Pulmonary artery endothelial cell (primary cell): ENCODE results near the gene NMRK2. TPM values are rescaled to one million over a fixed set of nuclear protein-coding genes. Genes with fewer than 3 reads are reported as not detected.
"Not testable (repeated sequence)": the region's sequence is repeated elsewhere in the genome, so short reads cannot be mapped to it uniquely, and the experiment has no call there.

ENCODE experiments used
- DNase-seq: peaks from one replicate; pipeline ENCODE4 v3.0.0-alpha.2; 2011; ENCODE audit warnings: low read depth, low spot score
- total RNA-seq: library from RNA; depleted of rRNA; stranded (reverse); fragments of >200 nt; gene quantifications from 2 replicates; pipeline ENCODE4 v1.2.3, GENCODE V29; 2014

The NMRK2 gene
- total RNA-seq = not detected in 2 replicates

GRCh38 chr19:3932931-3933810 lies at the start of gene NMRK2:
Gene NMRK2 (plus strand): TSS chr19:3933069. CDS start chr19:3933672, 603 bp downstream.
- no peak for DNase-seq

GRCh38 chr19:3890591-3890990 lies 42.3 kb upstream of the NMRK2 start:
- DNase-seq = no peak

GRCh38 chr19:3893509-3894179 lies 39.2 kb upstream of the NMRK2 start:
- DNase-seq = no peak

GRCh38 chr19:3894959-3895358 lies 37.9 kb upstream of the NMRK2 start:
- not testable (repeated sequence) for DNase-seq

- DNase-seq = no peak
Measured at GRCh38 chr19:3895788-3896187, 37.1 kb upstream of the NMRK2 start.

GRCh38 chr19:3897936-3898335 lies 34.9 kb upstream of the NMRK2 start:
- DNase-seq = no peak

GRCh38 chr19:3898426-3898825 lies 34.4 kb upstream of the NMRK2 start:
- no peak for DNase-seq

GRCh38 chr19:3899531-3900294 lies 33.2 kb upstream of the NMRK2 start:
- DNase-seq = no peak

GRCh38 chr19:3902317-3902973 lies 30.4 kb upstream of the NMRK2 start:
- no peak for DNase-seq

- DNase-seq = no peak
Measured at GRCh38 chr19:3904233-3904632, 28.6 kb upstream of the NMRK2 start.

- no peak for DNase-seq
Measured at GRCh38 chr19:3907626-3908265, 25.1 kb upstream of the NMRK2 start.

GRCh38 chr19:3908266-3909054 lies 24.4 kb upstream of the NMRK2 start:
- no peak for DNase-seq

GRCh38 chr19:3910105-3910504 lies 22.8 kb upstream of the NMRK2 start:
- DNase-seq = no peak

GRCh38 chr19:3914199-3914598 lies 18.7 kb upstream of the NMRK2 start:
- no peak for DNase-seq

GRCh38 chr19:3916033-3916432 lies 16.8 kb upstream of the NMRK2 start:
- DNase-seq = no peak

- DNase-seq = no peak
Measured at GRCh38 chr19:3919793-3920192, 13.1 kb upstream of the NMRK2 start.

- no peak for DNase-seq
Measured at GRCh38 chr19:3923096-3923758, 9.6 kb upstream of the NMRK2 start.

- DNase-seq = no peak
Measured at GRCh38 chr19:3923912-3924311, 9.0 kb upstream of the NMRK2 start.

- DNase-seq = no peak
Measured at GRCh38 chr19:3931041-3931440, 1.8 kb upstream of the NMRK2 start.
